GM19099 (cell line): ENCODE results near the gene CTSA.

Source experiments
- POLR2A ChIP-seq: IDR thresholded peaks from 3 replicates; pipeline ENCODE4 v1.6.1; 2011; ENCODE audit warnings: low read depth; ENCODE audit not compliant: insufficient read length; ENCODE audit errors: extremely low read depth

CTSA gene

DNA sequence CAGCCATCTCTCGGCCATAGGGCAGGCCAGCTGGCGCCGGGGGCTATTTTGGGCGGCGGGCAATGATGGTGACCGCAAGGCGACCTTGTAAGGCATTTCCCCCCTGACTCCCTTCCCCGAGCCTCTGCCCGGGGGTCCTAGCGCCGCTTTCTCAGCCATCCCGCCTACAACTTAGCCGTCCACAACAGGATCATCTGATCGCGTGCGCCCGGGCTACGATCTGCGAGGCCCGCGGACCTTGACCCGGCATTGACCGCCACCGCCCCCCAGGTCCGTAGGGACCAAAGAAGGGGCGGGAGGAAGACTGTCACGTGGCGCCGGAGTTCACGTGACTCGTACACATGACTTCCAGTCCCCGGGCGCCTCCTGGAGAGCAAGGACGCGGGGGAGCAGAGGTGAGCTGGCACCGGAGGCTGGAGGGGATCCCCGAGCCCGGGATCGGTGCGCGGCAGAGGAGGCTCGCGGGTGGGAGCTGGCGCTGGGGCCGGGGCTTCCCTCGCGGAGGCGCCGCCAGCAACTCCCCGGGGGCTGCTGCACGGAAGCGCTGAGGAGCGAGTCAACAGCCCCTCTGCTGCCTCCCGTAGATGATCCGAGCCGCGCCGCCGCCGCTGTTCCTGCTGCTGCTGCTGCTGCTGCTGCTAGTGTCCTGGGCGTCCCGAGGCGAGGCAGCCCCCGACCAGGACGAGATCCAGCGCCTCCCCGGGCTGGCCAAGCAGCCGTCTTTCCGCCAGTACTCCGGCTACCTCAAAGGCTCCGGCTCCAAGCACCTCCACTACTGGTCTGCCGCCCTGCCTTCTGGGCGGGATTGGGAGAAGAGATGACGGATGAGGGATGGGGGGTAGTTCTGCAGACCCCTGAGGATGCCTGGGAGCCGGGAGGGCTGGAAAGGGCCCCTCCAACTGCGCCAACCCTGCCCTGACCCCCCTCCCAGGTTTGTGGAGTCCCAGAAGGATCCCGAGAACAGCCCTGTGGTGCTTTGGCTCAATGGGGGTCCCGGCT, at the start of gene CTSA, which contains the start of gene NEURL2:
CTSA (plus strand) TSS at position 351 of the 999 bp plus-strand sequence; CDS start at position 585, 234 bp downstream.
NEURL2 (minus strand) TSS at position 224 of the 999 bp plus-strand sequence; CDS start at position 7, 217 bp downstream.
- TF ChIP-seq POLR2A, result peak; percentile 71

- no peak for TF ChIP-seq POLR2A
Observed at GRCh38 chr20:45841407-45842129, 49.6 kb upstream of the CTSA start.

- no peak for TF ChIP-seq POLR2A
Observed at GRCh38 chr20:45842169-45842812, 48.8 kb upstream of the CTSA start.

DNA sequence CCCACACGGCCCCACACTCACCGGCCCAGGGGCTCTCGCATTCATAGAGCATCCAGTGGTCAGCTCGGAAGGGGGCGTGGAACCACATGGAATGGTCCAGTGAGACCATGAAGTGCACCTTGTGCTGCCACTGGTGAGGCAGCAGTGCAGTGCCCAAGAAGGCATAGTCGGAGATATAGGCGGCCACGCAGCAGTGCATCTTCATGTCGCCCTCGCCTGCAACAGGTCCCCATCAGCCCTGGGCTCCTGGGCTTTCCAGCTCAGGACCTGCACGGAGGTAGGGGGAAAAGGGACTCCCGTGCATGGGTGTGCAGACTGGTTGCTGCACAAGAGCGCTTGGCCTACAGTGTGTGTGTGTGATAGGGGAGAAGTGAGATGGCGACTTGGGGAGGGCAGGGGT, 47.6 kb upstream of the CTSA start:
- no peak for TF ChIP-seq POLR2A

- TF ChIP-seq POLR2A, result no peak
Observed at GRCh38 chr20:45845452-45845851, 45.7 kb upstream of the CTSA start.

- no peak for TF ChIP-seq POLR2A
Observed at GRCh38 chr20:45848421-45848820, 42.7 kb upstream of the CTSA start.

- TF ChIP-seq POLR2A, result no peak
Observed at GRCh38 chr20:45848969-45849582, 42.1 kb upstream of the CTSA start.

GRCh38 chr20:45850238-45850637, 40.9 kb upstream of the CTSA start:
- no peak for TF ChIP-seq POLR2A

GRCh38 chr20:45850926-45851325, 40.2 kb upstream of the CTSA start:
- TF ChIP-seq POLR2A, result no peak

- no peak for TF ChIP-seq POLR2A
Observed at GRCh38 chr20:45851501-45851900, 39.6 kb upstream of the CTSA start.

DNA sequence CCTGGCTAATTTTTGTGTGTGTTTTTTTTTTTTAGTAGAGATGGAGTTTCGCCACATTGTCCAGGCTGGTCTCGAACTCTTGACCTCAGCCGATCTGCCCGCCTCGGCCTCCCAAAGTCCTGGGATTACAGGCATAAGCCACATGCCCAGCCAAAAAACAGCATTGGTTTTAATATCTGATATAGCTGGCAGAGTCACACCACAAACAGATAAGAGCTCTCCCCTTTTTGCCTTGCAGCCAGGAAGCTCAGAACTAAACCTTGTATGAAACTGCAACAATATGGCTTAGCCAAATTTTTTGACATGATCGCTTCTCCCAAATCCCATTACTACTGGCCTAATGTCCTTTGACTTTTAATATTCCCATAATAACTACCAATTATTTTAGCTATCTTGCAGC, 38.8 kb upstream of the CTSA start:
- no peak for TF ChIP-seq POLR2A

DNA sequence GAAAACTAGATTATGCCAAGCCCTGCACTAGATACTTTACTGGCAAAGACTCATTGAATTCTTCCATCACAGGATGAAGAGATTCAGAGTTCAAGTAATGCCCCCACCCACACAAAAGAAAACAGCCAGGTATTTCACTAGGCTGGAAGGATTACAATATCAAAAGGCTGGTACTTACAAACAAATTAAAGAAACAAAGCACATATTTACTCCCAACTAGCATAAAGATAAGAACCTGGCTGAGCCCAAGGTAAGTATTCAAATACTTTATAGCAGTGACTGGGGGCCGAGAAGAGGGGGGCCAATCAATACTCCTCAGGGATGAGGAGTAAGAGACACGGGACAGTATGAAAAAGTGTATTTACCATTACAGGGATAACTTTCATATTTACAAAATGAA, 37.7 kb upstream of the CTSA start:
- TF ChIP-seq POLR2A, result no peak

GRCh38 chr20:45857114-45857881, 33.8 kb upstream of the CTSA start, which contains the start of the genes ACOT8 and ZSWIM3:
Gene ACOT8 (minus strand): TSS chr20:45857392. CDS start chr20:45857315, 77 bp downstream.
Gene ZSWIM3 (plus strand): TSS chr20:45857614. CDS start chr20:45857826, 212 bp downstream.
- peak; percentile 90 for TF ChIP-seq POLR2A

DNA sequence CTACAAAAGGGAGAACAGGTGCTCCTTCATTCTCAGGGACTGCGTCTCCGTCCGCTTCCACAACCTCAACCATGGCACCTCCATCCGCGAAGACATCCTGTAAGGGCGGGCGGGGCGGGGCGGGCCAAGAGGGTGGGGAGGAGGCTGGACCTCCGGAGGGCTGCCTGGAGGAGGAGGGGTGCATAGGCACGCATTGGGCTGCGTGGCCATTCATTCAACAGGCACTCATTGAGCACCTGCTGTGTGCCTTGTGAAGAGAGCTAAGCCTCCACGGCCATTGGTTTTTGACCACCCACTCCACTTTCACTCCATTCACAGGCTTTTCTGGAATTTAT, 33.3 kb upstream of the CTSA start:
- peak; percentile 8 for TF ChIP-seq POLR2A
